B cell (primary cell): ENCODE results near the gene PCSK4. TPM values are rescaled to one million over a fixed set of nuclear protein-coding genes. Genes with fewer than 3 reads are reported as not detected.

Experiments used
- ATAC-seq: fragments of 200-7000 bp; cut with Tn5 transposase; one replicate; pipeline ENCODE4 v1.10.0; 2021; ENCODE audit warnings: low read depth, mild to moderate bottlenecking, moderate number of reproducible peaks, moderate library complexity
- CTCF ChIA-PET: fragments of 350-600 bp; sonication (Branson Sonifier 250); formaldehyde crosslinking; loops from one replicate; lab custom pipeline; 2021; ENCODE audit warnings: antibody characterized with exemption, inconsistent platforms; lab: Charles Lee
- POLR2A ChIA-PET: fragments of 350-600 bp; sonication (Branson Sonifier 250); formaldehyde crosslinking; loops from one replicate; lab custom pipeline; 2021; ENCODE audit warnings: antibody characterized with exemption; lab: Charles Lee
- DNase-seq: peaks from one replicate; pipeline ENCODE4 v3.0.0; 2013
- H2AFZ ChIP-seq: 2 replicates; pipeline ENCODE4 v1.6.1; 2012; ENCODE audit warnings: mild to moderate bottlenecking, low read depth, low read length; ENCODE audit not compliant: insufficient read depth, poor library complexity, severe bottlenecking
- H3K27ac ChIP-seq, 2 donors: 1 replicate in 1 of 2; 2 replicates in 1 of 2; pipeline ENCODE4 v1.5.1; 2012 to 2013; ENCODE audit warnings: low read length in 2 of 2, mild to moderate bottlenecking in 2 of 2, moderate library complexity in 1 of 2
- H3K27me3 ChIP-seq, 4 experiments: fragments of 200-600 bp in 1 of 4; sonication (generic) in 1 of 4; replicated peaks in 1 of 4; 1 replicate in 2 of 4; 2 replicates in 2 of 4; pipeline versions ENCODE4 v1.6.1 to v1.7.0; 2013 to 2016; ENCODE audit warnings: low read length in 3 of 4, mild to moderate bottlenecking in 2 of 4, mixed read lengths in 1 of 4, moderate library complexity in 1 of 4; ENCODE audit not compliant: insufficient read depth in 4 of 4, control insufficient read depth in 3 of 4; ENCODE audit errors: control extremely low read depth in 1 of 4
- H3K36me3 ChIP-seq, 2 experiments: replicated peaks in 1 of 2; 1 replicate in 1 of 2; 2 replicates in 1 of 2; pipeline versions ENCODE4 v1.6.1 to v1.7.1; 2013; ENCODE audit warnings: low read length in 1 of 2; ENCODE audit not compliant: insufficient read depth in 2 of 2, control insufficient read depth in 1 of 2; ENCODE audit errors: control extremely low read depth in 1 of 2, extremely low read depth in 1 of 2
- H3K4me1 ChIP-seq, 2 donors: fragments of 200-600 bp in 1 of 2; sonication (generic) in 1 of 2; 1 replicate in 1 of 2; 2 replicates in 1 of 2; pipeline versions ENCODE4 v1.5.1 to v1.6.1; 2013 to 2017; ENCODE audit warnings: low read length in 2 of 2; ENCODE audit not compliant: control insufficient read depth in 2 of 2, insufficient read depth in 2 of 2
- H3K4me2 ChIP-seq: replicated peaks from 2 replicates; pipeline ENCODE3; 2012; ENCODE audit warnings: mild to moderate bottlenecking, low read depth, low read length; ENCODE audit not compliant: poor library complexity, severe bottlenecking
- H3K4me3 ChIP-seq, 5 experiments: fragments of 200-600 bp in 1 of 5; sonication (generic) in 1 of 5; 1 replicate in 3 of 5; 2 replicates in 2 of 5; pipeline versions ENCODE4 v1.5.1 to v1.7.0; 2011 to 2016; ENCODE audit warnings: low read length in 4 of 5, mild to moderate bottlenecking in 4 of 5, low read depth in 2 of 5, control low read depth in 1 of 5, moderate library complexity in 1 of 5; ENCODE audit not compliant: insufficient read depth in 1 of 5; ENCODE audit errors: control extremely low read depth in 1 of 5, extremely low read depth in 1 of 5
- H3K79me2 ChIP-seq: fragments of 200-600 bp; sonication (generic); one replicate; pipeline ENCODE4 v1.6.0; 2016; ENCODE audit warnings: low read length; ENCODE audit not compliant: control insufficient read depth, insufficient read depth
- H3K9ac ChIP-seq: fragments of 200-600 bp; sonication (generic); 2 replicates; pipeline ENCODE4 v1.6.1; 2017; ENCODE audit warnings: mild to moderate bottlenecking, low read length, moderate library complexity
- H3K9me3 ChIP-seq, 3 donors: one replicate each; pipeline versions ENCODE4 v1.6.1 to v1.7.1; 2013; ENCODE audit warnings: low read length in 2 of 3; ENCODE audit not compliant: control insufficient read depth in 2 of 3, insufficient read depth in 1 of 3; ENCODE audit errors: control extremely low read depth in 1 of 3
- H4K20me1 ChIP-seq: 2 replicates; pipeline ENCODE4 v1.6.0; 2012; ENCODE audit warnings: mild to moderate bottlenecking, low read length; ENCODE audit not compliant: insufficient read depth, control insufficient read depth, poor library complexity, severe bottlenecking
- H3K27ac Mint-ChIP-seq: one replicate; pipeline ENCODE4 v1.8.0; 2021; ENCODE audit warnings: mixed read lengths
- H3K27me3 Mint-ChIP-seq: one replicate; pipeline ENCODE4 v1.8.0; 2021; ENCODE audit warnings: mixed read lengths
- H3K4me1 Mint-ChIP-seq: one replicate; pipeline ENCODE4 v1.8.0; 2021; ENCODE audit warnings: mixed read lengths
- H3K4me3 Mint-ChIP-seq: one replicate; pipeline ENCODE4 v1.8.0; 2021; ENCODE audit warnings: mixed read lengths
- H3K9me3 Mint-ChIP-seq: one replicate; pipeline ENCODE4 v1.8.0; 2022; ENCODE audit warnings: mixed read lengths; ENCODE audit not compliant: insufficient read depth
- EZH2 ChIP-seq: IDR thresholded peaks from 2 replicates; pipeline ENCODE4 v1.6.1; 2012; ENCODE audit warnings: borderline replicate concordance, low read depth, mild to moderate bottlenecking, moderate library complexity, low read length; ENCODE audit not compliant: insufficient read depth, poor library complexity, severe bottlenecking
- WGBS: methylation state at CpG from one replicate; pipeline ENCODE4 v1.1.5; 2013; ENCODE audit warnings: missing lambda C conversion rate; ENCODE audit not compliant: insufficient coverage; 5-methylcytosine and 5-hydroxymethylcytosine counted together
- intact Hi-C: fragments of 100-400 bp; cut with micrococcal nuclease; formaldehyde crosslinking; loops from one replicate; pipeline ENCODE4 v1.10.0; 2022
- polyA plus RNA-seq: library from polyadenylated mRNA; depleted of rRNA; stranded (reverse); fragments of >200 nt; gene quantifications from 2 replicates; pipeline ENCODE4 v1.2.3, GENCODE V29; 2012
- total RNA-seq, 2 donors: library from RNA; stranded (reverse); fragments of 120-200 nt in 1 of 2; gene quantifications; 1 replicate in 1 of 2; 2 replicates in 1 of 2; pipeline versions ENCODE4 v1.2.3 to v1.2.4, GENCODE V29; 2013 to 2022
- TF ChIP-seq, protein P1 (sequence below): fragments of 200-600 bp; IDR thresholded peaks from one replicate; pipeline ENCODE4 v1.8.0; 2022; ENCODE audit warnings: antibody characterized with exemption, mild to moderate bottlenecking

PCSK4 gene
- total and polyA plus RNA-seq, 2 donors (not counting 1 experiment from before 2014, with no cell fraction given) = 1.1 to 1.3 TPM

DNA sequence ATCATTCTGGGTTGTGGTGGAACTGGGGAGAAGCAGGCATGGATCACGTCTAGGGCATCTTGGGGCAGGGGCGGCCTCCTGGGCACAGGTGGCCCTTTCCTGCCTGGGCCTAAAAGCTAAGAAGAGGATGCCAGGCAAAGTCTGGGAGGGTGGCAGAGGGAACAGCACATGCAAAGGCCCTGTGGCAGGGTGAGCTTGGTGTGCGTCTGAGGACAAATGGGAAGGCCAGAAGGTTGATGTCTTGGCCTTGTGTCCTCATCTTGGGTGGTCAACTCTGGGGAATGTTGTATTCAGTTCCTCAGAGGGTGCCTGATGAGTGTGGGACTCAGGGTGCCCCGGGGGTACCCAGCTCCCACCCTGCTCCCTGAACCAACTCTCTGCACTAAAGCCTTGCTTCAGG is 28.3 kb upstream of the PCSK4 start:
- Histone ChIP-seq H3K4me1 (peaks cover 3 to 7% of the 10 kb centered on the region in 2 donors), H4K20me1 (no peaks in the 10 kb centered on the region), H3K27ac (no peak overlapping the region), H3K27me3 (peaks cover 0 to 37% (median 13%) of the 10 kb centered on the region in 4 experiments), H3K4me3 (no peak overlapping the region), H3K36me3 (no peaks in the 10 kb centered on the region), H2AFZ (no peak overlapping the region), H3K79me2 (no peaks in the 10 kb centered on the region), H3K4me2 (no peak overlapping the region), H3K9me3 (peaks cover 0 to 23% (median 0%) of the 10 kb centered on the region in 3 donors), H3K9ac (no peak overlapping the region)
- POLR2A ChIA-PET = no interaction called here
- Mint-ChIP-seq H3K4me1 (no peaks in the 10 kb centered on the region), H3K4me3 (no peak overlapping the region), H3K27ac (no peak overlapping the region), H3K9me3 (no peaks in the 10 kb centered on the region), H3K27me3 (peaks cover 28% of the 10 kb centered on the region)
- CTCF ChIA-PET = interaction anchor here (0.6 kb wide), 1 partner anchor 54 kb away, joined by 4 read pairs; no protein-coding TSS in a partner anchor
- DNase-seq (no peak), ATAC-seq (no peak)
- TF ChIP-seq, protein P1, sequence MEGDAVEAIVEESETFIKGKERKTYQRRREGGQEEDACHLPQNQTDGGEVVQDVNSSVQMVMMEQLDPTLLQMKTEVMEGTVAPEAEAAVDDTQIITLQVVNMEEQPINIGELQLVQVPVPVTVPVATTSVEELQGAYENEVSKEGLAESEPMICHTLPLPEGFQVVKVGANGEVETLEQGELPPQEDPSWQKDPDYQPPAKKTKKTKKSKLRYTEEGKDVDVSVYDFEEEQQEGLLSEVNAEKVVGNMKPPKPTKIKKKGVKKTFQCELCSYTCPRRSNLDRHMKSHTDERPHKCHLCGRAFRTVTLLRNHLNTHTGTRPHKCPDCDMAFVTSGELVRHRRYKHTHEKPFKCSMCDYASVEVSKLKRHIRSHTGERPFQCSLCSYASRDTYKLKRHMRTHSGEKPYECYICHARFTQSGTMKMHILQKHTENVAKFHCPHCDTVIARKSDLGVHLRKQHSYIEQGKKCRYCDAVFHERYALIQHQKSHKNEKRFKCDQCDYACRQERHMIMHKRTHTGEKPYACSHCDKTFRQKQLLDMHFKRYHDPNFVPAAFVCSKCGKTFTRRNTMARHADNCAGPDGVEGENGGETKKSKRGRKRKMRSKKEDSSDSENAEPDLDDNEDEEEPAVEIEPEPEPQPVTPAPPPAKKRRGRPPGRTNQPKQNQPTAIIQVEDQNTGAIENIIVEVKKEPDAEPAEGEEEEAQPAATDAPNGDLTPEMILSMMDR = no peak
- no peak for TF ChIP-seq EZH2
- intact Hi-C loops = no loop called here
- WGBS = 87% methylated on average over 3 of the region's 4 CpGs

DNA sequence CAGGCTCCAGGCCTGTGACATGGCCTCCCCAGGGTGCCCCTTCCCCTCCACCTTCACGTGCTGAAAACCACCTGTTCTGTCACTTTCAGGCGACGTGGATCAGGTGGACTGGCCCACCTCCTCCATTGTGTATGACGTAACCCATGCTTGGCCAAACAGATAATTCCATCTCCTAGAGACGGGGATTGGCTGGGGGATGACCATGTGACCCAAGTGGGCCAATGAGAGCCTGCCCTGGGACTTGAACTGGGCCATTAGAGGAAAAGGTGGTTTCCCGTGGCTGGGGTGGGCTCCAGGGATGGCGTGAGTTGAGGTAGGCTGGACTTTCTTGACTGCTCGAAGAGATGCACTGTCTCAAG is 26.2 kb upstream of the PCSK4 start:
- intact Hi-C loops = no loop called here
- no peak overlapping the region for H3K27ac Mint-ChIP-seq
- Histone ChIP-seq H3K9ac (no peak overlapping the region), H3K79me2 (no peaks in the 10 kb centered on the region), H3K4me2 (no peak overlapping the region), H4K20me1 (no peaks in the 10 kb centered on the region), H2AFZ (no peak overlapping the region), H3K4me1 (peaks cover 9 to 13% of the 10 kb centered on the region in 2 donors), H3K9me3 (peaks cover 0 to 28% (median 0%) of the 10 kb centered on the region in 3 donors), H3K27ac (no peak overlapping the region), H3K4me3 (no peak overlapping the region), H3K36me3 (no peaks in the 10 kb centered on the region), H3K27me3 (peaks cover 0 to 41% (median 11%) of the 10 kb centered on the region in 4 experiments)
- 90% methylated on average over 8 of the region's 8 CpGs for WGBS
- no peak for TF ChIP-seq EZH2
- no peaks in the 10 kb centered on the region for H3K9me3 Mint-ChIP-seq
- no peak overlapping the region for H3K4me3 Mint-ChIP-seq
- DNase-seq (no peak), ATAC-seq (no peak)
- ChIA-PET CTCF (no interaction called here), POLR2A (no interaction called here)
- H3K27me3 Mint-ChIP-seq = peaks cover 22% of the 10 kb centered on the region
- H3K4me1 Mint-ChIP-seq = peaks cover 5% of the 10 kb centered on the region
